ENCODE results near the gene GTF2A1. TPM values are rescaled to one million over a fixed set of nuclear protein-coding genes. Genes with fewer than 3 reads are reported as not detected.

Gene GTF2A1
- polyA plus RNA-seq, 3 donors, result 7.9 to 15.8 (median 9.2) TPM

- Mint-ChIP-seq H3K9me3 (peaks cover 3 to 7% (median 4%) of the 10 kb centered on the region in 7 donors), H3K4me3 (no peak overlapping the region), H3K36me3 (no peaks in the 10 kb centered on the region), H3K27me3 (ENCODE audit: low read depth in 3 of 3) (peaks cover 3 to 4% (median 3%) of the 10 kb centered on the region in 3 donors), H3K4me1 (no peaks in the 10 kb centered on the region), H3K27ac (no peak overlapping the region)
- no peak for DNase-seq
- H3K9me3 ChIP-seq (replicated peaks in 1 of 2; ENCODE audit: control insufficient read depth in 1 of 2, insufficient read depth in 1 of 2, low read length in 2 of 2), result peaks cover 0 to 6% of the 10 kb centered on the region in 2 donors
- WGBS (ENCODE audit: insufficient coverage), result 95% methylated on average over 17 of the region's 20 CpGs
- intact Hi-C loops (cut with micrococcal nuclease), result no loop called here
- H3K4me1 ChIP-seq (ENCODE audit: control insufficient read depth in 1 of 2, insufficient read depth in 2 of 2, low read length in 2 of 2), result no peaks in the 10 kb centered on the region
- H3K9ac ChIP-seq (ENCODE audit: insufficient read depth, low read length, poor library complexity, severe bottlenecking), result no peak overlapping the region
- no peaks in the 10 kb centered on the region for H3K27me3 ChIP-seq (ENCODE audit: control insufficient read depth in 2 of 2, insufficient read depth in 2 of 2, low read length in 2 of 2)
- no peak overlapping the region for H2AFZ ChIP-seq (ENCODE audit: insufficient read depth, low read depth, low read length, poor library complexity, severe bottlenecking)
- H3K4me2 ChIP-seq (replicated peaks; ENCODE audit: extremely low read depth, low read length, poor library complexity, severe bottlenecking), result no peak overlapping the region
- H3K36me3 ChIP-seq (replicated peaks in 1 of 2; ENCODE audit: control insufficient read depth in 1 of 2, insufficient read depth in 2 of 2, low read length in 2 of 2), result no peaks in the 10 kb centered on the region
- H4K20me1 ChIP-seq (ENCODE audit: insufficient read depth, low read length), result no peaks in the 10 kb centered on the region
- H3K4me3 ChIP-seq (replicated peaks in 1 of 3; ENCODE audit: low read depth in 2 of 3, low read length in 3 of 3), result no peak overlapping the region
- no peak overlapping the region for H3K27ac ChIP-seq (ENCODE audit: low read depth in 1 of 2, low read length in 2 of 2)
- no peak for TF ChIP-seq CTCF (IDR thresholded peaks at IDR 0.05)
- no peaks in the 10 kb centered on the region for H3K79me2 ChIP-seq (ENCODE audit: insufficient read depth, low read length)
Measured at GRCh38 chr14:81236138-81236537, 15.4 kb upstream of the GTF2A1 start.

DNA sequence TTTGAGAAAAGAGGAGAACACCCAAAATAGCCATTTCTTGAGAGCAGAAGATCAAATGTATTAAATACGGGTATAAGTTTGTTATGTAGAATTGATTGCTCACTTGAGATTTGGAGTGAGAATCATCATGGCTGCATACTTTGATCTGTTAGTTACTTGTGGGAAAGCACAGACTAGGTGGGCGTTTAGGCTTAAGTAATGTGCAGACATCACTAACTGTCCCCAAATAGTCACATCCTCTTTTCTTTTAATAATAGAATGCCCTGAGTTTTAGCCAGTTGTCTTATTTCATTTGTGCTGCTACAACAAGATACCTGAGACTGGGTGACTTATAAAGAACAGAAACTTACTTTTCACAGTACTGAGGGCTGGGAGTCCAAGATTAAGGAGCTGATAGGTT, 14.3 kb upstream of the GTF2A1 start:
- H3K27me3 Mint-ChIP-seq (ENCODE audit: low read depth in 3 of 3), result peaks cover 0 to 3% (median 2%) of the 10 kb centered on the region in 3 donors
- Histone ChIP-seq H2AFZ (ENCODE audit: insufficient read depth, low read depth, low read length, poor library complexity, severe bottlenecking) (no peak overlapping the region), H3K4me2 (replicated peaks; ENCODE audit: extremely low read depth, low read length, poor library complexity, severe bottlenecking) (no peak overlapping the region), H3K9me3 (replicated peaks in 1 of 2; ENCODE audit: control insufficient read depth in 1 of 2, insufficient read depth in 1 of 2, low read length in 2 of 2) (peaks cover 0 to 6% of the 10 kb centered on the region in 2 donors), H3K36me3 (replicated peaks in 1 of 2; ENCODE audit: control insufficient read depth in 1 of 2, insufficient read depth in 2 of 2, low read length in 2 of 2) (no peaks in the 10 kb centered on the region), H4K20me1 (ENCODE audit: insufficient read depth, low read length) (no peaks in the 10 kb centered on the region), H3K27me3 (ENCODE audit: control insufficient read depth in 2 of 2, insufficient read depth in 2 of 2, low read length in 2 of 2) (no peaks in the 10 kb centered on the region), H3K79me2 (ENCODE audit: insufficient read depth, low read length) (no peaks in the 10 kb centered on the region), H3K9ac (ENCODE audit: insufficient read depth, low read length, poor library complexity, severe bottlenecking) (no peak overlapping the region), H3K4me3 (replicated peaks in 1 of 3; ENCODE audit: low read depth in 2 of 3, low read length in 3 of 3) (no peak overlapping the region), H3K27ac (ENCODE audit: low read depth in 1 of 2, low read length in 2 of 2) (no peak overlapping the region), H3K4me1 (ENCODE audit: control insufficient read depth in 1 of 2, insufficient read depth in 2 of 2, low read length in 2 of 2) (no peaks in the 10 kb centered on the region)
- no peak for TF ChIP-seq CTCF (IDR thresholded peaks at IDR 0.05)
- intact Hi-C loops (cut with micrococcal nuclease), result no loop called here
- H3K27ac Mint-ChIP-seq, result no peak overlapping the region
- DNase-seq, result no peak
- H3K36me3 Mint-ChIP-seq, result no peaks in the 10 kb centered on the region
- no peaks in the 10 kb centered on the region for H3K4me1 Mint-ChIP-seq
- no peak overlapping the region for H3K4me3 Mint-ChIP-seq
- WGBS (ENCODE audit: insufficient coverage), result 100% methylated on average over 1 of the region's 2 CpGs
- peaks cover 3 to 7% (median 4%) of the 10 kb centered on the region in 7 donors for H3K9me3 Mint-ChIP-seq

Data from CD14-positive monocyte (primary cell).